B cell (primary cell): ENCODE measurements around the gene TRMU. TPM values are rescaled to one million over a fixed set of nuclear protein-coding genes. Genes with fewer than 3 reads are reported as not detected.

ENCODE experiments used
- ATAC-seq: fragments of 200-7000 bp; cut with Tn5 transposase; one replicate; pipeline ENCODE4 v1.10.0; 2021; ENCODE audit warnings: low read depth, mild to moderate bottlenecking, moderate number of reproducible peaks, moderate library complexity
- CTCF ChIA-PET: fragments of 350-600 bp; sonication (Branson Sonifier 250); formaldehyde crosslinking; loops from one replicate; lab custom pipeline; 2021; ENCODE audit warnings: antibody characterized with exemption, inconsistent platforms; lab: Charles Lee
- POLR2A ChIA-PET: fragments of 350-600 bp; sonication (Branson Sonifier 250); formaldehyde crosslinking; loops from one replicate; lab custom pipeline; 2021; ENCODE audit warnings: antibody characterized with exemption; lab: Charles Lee
- DNase-seq: peaks from one replicate; pipeline ENCODE4 v3.0.0; 2013
- H2AFZ ChIP-seq: 2 replicates; pipeline ENCODE4 v1.6.1; 2012; ENCODE audit warnings: mild to moderate bottlenecking, low read depth, low read length; ENCODE audit not compliant: insufficient read depth, poor library complexity, severe bottlenecking
- H3K27ac ChIP-seq, 2 donors: 1 replicate in 1 of 2; 2 replicates in 1 of 2; pipeline ENCODE4 v1.5.1; 2012 to 2013; ENCODE audit warnings: low read length in 2 of 2, mild to moderate bottlenecking in 2 of 2, moderate library complexity in 1 of 2
- H3K27me3 ChIP-seq, 4 experiments: fragments of 200-600 bp in 1 of 4; sonication (generic) in 1 of 4; replicated peaks in 1 of 4; 1 replicate in 2 of 4; 2 replicates in 2 of 4; pipeline versions ENCODE4 v1.6.1 to v1.7.0; 2013 to 2016; ENCODE audit warnings: low read length in 3 of 4, mild to moderate bottlenecking in 2 of 4, mixed read lengths in 1 of 4, moderate library complexity in 1 of 4; ENCODE audit not compliant: insufficient read depth in 4 of 4, control insufficient read depth in 3 of 4; ENCODE audit errors: control extremely low read depth in 1 of 4
- H3K36me3 ChIP-seq, 2 experiments: replicated peaks in 1 of 2; 1 replicate in 1 of 2; 2 replicates in 1 of 2; pipeline versions ENCODE4 v1.6.1 to v1.7.1; 2013; ENCODE audit warnings: low read length in 1 of 2; ENCODE audit not compliant: insufficient read depth in 2 of 2, control insufficient read depth in 1 of 2; ENCODE audit errors: control extremely low read depth in 1 of 2, extremely low read depth in 1 of 2
- H3K4me1 ChIP-seq, 2 donors: fragments of 200-600 bp in 1 of 2; sonication (generic) in 1 of 2; 1 replicate in 1 of 2; 2 replicates in 1 of 2; pipeline versions ENCODE4 v1.5.1 to v1.6.1; 2013 to 2017; ENCODE audit warnings: low read length in 2 of 2; ENCODE audit not compliant: control insufficient read depth in 2 of 2, insufficient read depth in 2 of 2
- H3K4me2 ChIP-seq: replicated peaks from 2 replicates; pipeline ENCODE3; 2012; ENCODE audit warnings: mild to moderate bottlenecking, low read depth, low read length; ENCODE audit not compliant: poor library complexity, severe bottlenecking
- H3K4me3 ChIP-seq, 5 experiments: fragments of 200-600 bp in 1 of 5; sonication (generic) in 1 of 5; 1 replicate in 3 of 5; 2 replicates in 2 of 5; pipeline versions ENCODE4 v1.5.1 to v1.7.0; 2011 to 2016; ENCODE audit warnings: low read length in 4 of 5, mild to moderate bottlenecking in 4 of 5, low read depth in 2 of 5, control low read depth in 1 of 5, moderate library complexity in 1 of 5; ENCODE audit not compliant: insufficient read depth in 1 of 5; ENCODE audit errors: control extremely low read depth in 1 of 5, extremely low read depth in 1 of 5
- H3K79me2 ChIP-seq: fragments of 200-600 bp; sonication (generic); one replicate; pipeline ENCODE4 v1.6.0; 2016; ENCODE audit warnings: low read length; ENCODE audit not compliant: control insufficient read depth, insufficient read depth
- H3K9ac ChIP-seq: fragments of 200-600 bp; sonication (generic); 2 replicates; pipeline ENCODE4 v1.6.1; 2017; ENCODE audit warnings: mild to moderate bottlenecking, low read length, moderate library complexity
- H3K9me3 ChIP-seq, 3 donors: one replicate each; pipeline versions ENCODE4 v1.6.1 to v1.7.1; 2013; ENCODE audit warnings: low read length in 2 of 3; ENCODE audit not compliant: control insufficient read depth in 2 of 3, insufficient read depth in 1 of 3; ENCODE audit errors: control extremely low read depth in 1 of 3
- H4K20me1 ChIP-seq: 2 replicates; pipeline ENCODE4 v1.6.0; 2012; ENCODE audit warnings: mild to moderate bottlenecking, low read length; ENCODE audit not compliant: insufficient read depth, control insufficient read depth, poor library complexity, severe bottlenecking
- H3K27ac Mint-ChIP-seq: one replicate; pipeline ENCODE4 v1.8.0; 2021; ENCODE audit warnings: mixed read lengths
- H3K27me3 Mint-ChIP-seq: one replicate; pipeline ENCODE4 v1.8.0; 2021; ENCODE audit warnings: mixed read lengths
- H3K4me1 Mint-ChIP-seq: one replicate; pipeline ENCODE4 v1.8.0; 2021; ENCODE audit warnings: mixed read lengths
- H3K4me3 Mint-ChIP-seq: one replicate; pipeline ENCODE4 v1.8.0; 2021; ENCODE audit warnings: mixed read lengths
- H3K9me3 Mint-ChIP-seq: one replicate; pipeline ENCODE4 v1.8.0; 2022; ENCODE audit warnings: mixed read lengths; ENCODE audit not compliant: insufficient read depth
- CTCF ChIP-seq: fragments of 200-600 bp; IDR thresholded peaks from one replicate; pipeline ENCODE4 v1.8.0; 2022; ENCODE audit warnings: antibody characterized with exemption, mild to moderate bottlenecking
- EZH2 ChIP-seq: IDR thresholded peaks from 2 replicates; pipeline ENCODE4 v1.6.1; 2012; ENCODE audit warnings: borderline replicate concordance, low read depth, mild to moderate bottlenecking, moderate library complexity, low read length; ENCODE audit not compliant: insufficient read depth, poor library complexity, severe bottlenecking
- WGBS: methylation state at CpG from one replicate; pipeline ENCODE4 v1.1.5; 2013; ENCODE audit warnings: missing lambda C conversion rate; ENCODE audit not compliant: insufficient coverage; 5-methylcytosine and 5-hydroxymethylcytosine counted together
- intact Hi-C: fragments of 100-400 bp; cut with micrococcal nuclease; formaldehyde crosslinking; loops from one replicate; pipeline ENCODE4 v1.10.0; 2022
- polyA plus RNA-seq: library from polyadenylated mRNA; depleted of rRNA; stranded (reverse); fragments of >200 nt; gene quantifications from 2 replicates; pipeline ENCODE4 v1.2.3, GENCODE V29; 2012
- total RNA-seq, 2 donors: library from RNA; stranded (reverse); fragments of 120-200 nt in 1 of 2; gene quantifications; 1 replicate in 1 of 2; 2 replicates in 1 of 2; pipeline versions ENCODE4 v1.2.3 to v1.2.4, GENCODE V29; 2013 to 2022

Gene TRMU
- total and polyA plus RNA-seq, 2 donors (not counting 1 experiment from before 2014, with no cell fraction given) = 51.0 to 76.9 TPM

GRCh38 chr22:46296257-46297150 lies 39.0 kb upstream of the TRMU start, which contains the start of gene GTSE1:
TSS of gene GTSE1 (plus strand) at chr22:46296870. CDS start at chr22:46297401, 531 bp downstream.
- peak; percentile 99 for DNase-seq
- TF ChIP-seq CTCF (peak; percentile 19), EZH2 (no peak)
- peaks cover 0 to 5% (median 2%) of the 10 kb centered on the region in 4 experiments for H3K27me3 ChIP-seq

More at GRCh38 chr22:46296257-46297150, 39.0 kb upstream of the TRMU start, which contains the start of gene GTSE1:
- Histone ChIP-seq H3K36me3 (peaks cover 0 to 2% of the 10 kb centered on the region in 2 experiments), H3K27ac (peak within 1 kb of the TSS; percentile 88 to 95), H3K9me3 (peaks cover 0 to 12% (median 0%) of the 10 kb centered on the region in 3 donors), H3K9ac (peak within 1 kb of the TSS; percentile 72), H2AFZ (peak within 1 kb of the TSS; percentile 91), H3K4me3 (peak within 1 kb of the TSS; percentile 11 to 76 (median 63)), H3K79me2 (peaks cover 5% of the 10 kb centered on the region), H3K4me1 (peaks cover 29 to 39% of the 10 kb centered on the region in 2 donors), H4K20me1 (no peaks in the 10 kb centered on the region), H3K4me2 (peak within 1 kb of the TSS; percentile 99)
- intact Hi-C loops = loop anchor here (1.0 kb wide), 6 partner anchors 29 to 260 kb away; partner anchors contain the start of genes CDPF1, PPARA and TRMU
- Mint-ChIP-seq H3K27me3 (no peaks in the 10 kb centered on the region), H3K9me3 (no peaks in the 10 kb centered on the region), H3K4me1 (peaks cover 41% of the 10 kb centered on the region), H3K27ac (peak within 1 kb of the TSS; percentile 99), H3K4me3 (peak within 1 kb of the TSS; percentile 85)
- POLR2A ChIA-PET = interaction anchor here (0.6 to 1.9 kb wide), 7 partner anchors 9 to 282 kb away, joined by 3 to 11 read pairs (median 4); partner anchors contain the start of genes CDPF1 and PKDREJ
- CTCF ChIA-PET = interaction anchor here (0.7 to 2.4 kb wide), 14 partner anchors 10 to 290 kb away, joined by 3 to 21 read pairs (median 4); partner anchors contain the start of genes PPARA and TTC38
- 2% methylated on average over 76 of the region's 76 CpGs for WGBS
- peak; percentile 96 for ATAC-seq
